Heart right ventricle (tissue), 16 donors: ENCODE measurements around the gene RALGAPA2. TPM values are rescaled to one million over a fixed set of nuclear protein-coding genes. Genes with fewer than 3 reads are reported as not detected.

Experiments
- ATAC-seq, 8 donors: fragments of 200-7000 bp; cut with Tn5 transposase; one replicate each; pipeline ENCODE4 v1.9.1; 2020; ENCODE audit warnings: mild to moderate bottlenecking in 8 of 8, moderate library complexity in 8 of 8, moderate number of reproducible peaks in 1 of 8
- DNase-seq, 2 donors: peaks; one replicate each; pipeline ENCODE4 v3.0.0-alpha.2; 2020
- H3K27ac ChIP-seq, 10 donors: fragments of 200-600 bp; sonication (generic) in 2 of 10; one replicate each; pipeline versions ENCODE4 v1.5.0 to v1.8.0; 2020 to 2022; ENCODE audit warnings: mild to moderate bottlenecking in 3 of 10
- H3K27me3 ChIP-seq, 7 donors: fragments of 200-600 bp; one replicate each; pipeline ENCODE4 v1.8.0; 2021 to 2022; ENCODE audit warnings: mild to moderate bottlenecking in 2 of 7
- H3K36me3 ChIP-seq, 9 donors: fragments of 200-600 bp; sonication (generic) in 1 of 9; one replicate each; pipeline versions ENCODE4 v1.5.0 to v1.8.0; 2020 to 2022; ENCODE audit warnings: mild to moderate bottlenecking in 2 of 9
- H3K4me1 ChIP-seq, 9 donors: fragments of 200-600 bp; sonication (generic) in 1 of 9; one replicate each; pipeline versions ENCODE4 v1.5.0 to v1.8.0; 2020 to 2022; ENCODE audit warnings: mild to moderate bottlenecking in 4 of 9
- H3K4me3 ChIP-seq, 10 donors: fragments of 200-600 bp; sonication (generic) in 2 of 10; one replicate each; pipeline versions ENCODE4 v1.5.0 to v1.8.0; 2020 to 2022; ENCODE audit warnings: mild to moderate bottlenecking in 7 of 10, moderate library complexity in 2 of 10
- H3K9me3 ChIP-seq, 11 donors: fragments of 200-600 bp in 10 of 11; sonication (generic) in 2 of 11; one replicate each; pipeline versions ENCODE4 v1.5.0 to v1.8.0; 2013 to 2022; ENCODE audit warnings: mild to moderate bottlenecking in 2 of 11, control low read depth in 1 of 11, moderate library complexity in 1 of 11
- CTCF ChIP-seq, 9 donors: fragments of 200-600 bp; sonication (generic) in 2 of 9; IDR thresholded peaks; one replicate each; pipeline versions ENCODE4 v1.5.0 to v1.8.0; 2021 to 2022; ENCODE audit warnings: antibody characterized with exemption in 9 of 9, mild to moderate bottlenecking in 5 of 9, moderate library complexity in 1 of 9
- WGBS, 2 donors: extraction: QIAGEN DNeasy Blood & Tissue Kit; methylation state at CpG; one replicate each; pipeline ENCODE4 v1.1.7; 2013; ENCODE audit warnings: inconsistent platforms in 1 of 2; 5-methylcytosine and 5-hydroxymethylcytosine counted together
- intact Hi-C, 10 donors: fragments of 100-400 bp; cut with DNase I; formaldehyde crosslinking; loops; one replicate each; pipeline versions ENCODE4 v1.11.1 to v1.14.2; 2022
- long read RNA-seq, 3 donors: library from polyadenylated mRNA; unstranded; transcript quantifications; one replicate each; pipeline ENCODE4 v2.0.0, GENCODE V29; 2020 to 2021
- polyA plus RNA-seq, 2 donors: library from polyadenylated mRNA; stranded (reverse); fragments of 200-250 nt; gene quantifications; one replicate each; pipeline ENCODE4 v1.2.3, GENCODE V29; 2013
- total RNA-seq, 10 donors: library from RNA; stranded (reverse); fragmentation: NEBNext Ultra II Directional in 3 of 10; extraction: Animal tissue kit (Norgen Biotek cat#: 25700) in 3 of 10; gene quantifications; one replicate each; pipeline versions ENCODE4 v1.2.1 to v1.2.4, GENCODE V29; 2021 to 2023
- donor health status: Arrhythmogenic right ventricular cardiomyopathy.
- donor health status: ischemic (EF 13 %, LVEDD 7.1; RV severe dilation, severe dysfunction).
- donor health status: healthy with polysubstance abuse.
- donor health status: DM: no; HTN: yes; CAD: no.
- donor health status: DM: no; HTN: no; CAD: no.
- donor health status: ischemic (EF 25% LVEDD 6.9; RV normal size, moderate dysfunction).
- donor health status: ischemic (EF 25% LVEDD 5.7; RV mildly dilated, moderate dysfunction).
- donor health status: healthy.
- donor health status: DM: yes; HTN: yes; CAD: no.
- donor health status: Ischemic cardiomyopathy.
- donor health status: ischemic (EF 35%, LVEDD 5.7; RV mildly dilated, moderate dysfunction).
- donor health status: nonischemic (EF 11% LVEDD 7.7; RV severe dilation, severe dysfunction).
- donor health status: DM: yes; HTN: yes; CAD: no.
- donor health status: PGD.
- donor health status: ischemic (EF 29% LVEDD 5.4; RV normal size, mild dysfunction).
- donor health status: nonischemic (EF 23%, LVEDD 6.1; RV moderate dilation, normal function).

The RALGAPA2 gene
- total RNA-seq (10 to 100 TPM; 14.4 to 26.8 (median 19.5) TPM), polyA plus RNA-seq (1 to 10 TPM; 4.1 to 9.0 TPM)
- long read RNA-seq, donor 1, partial matches to known transcripts, result 2 of 14 reads
- long read RNA-seq, donor 1, other reads (novel, unspliced or antisense), result 12 of 14 reads
- long read RNA-seq, donor 2, partial matches to known transcripts, result 5 of 9 reads
- long read RNA-seq, donor 2, other reads (novel, unspliced or antisense), result 4 of 9 reads
- long read RNA-seq, donor 3, partial matches to known transcripts, result 9 of 17 reads
- long read RNA-seq, donor 3, other reads (novel, unspliced or antisense), result 8 of 17 reads

GRCh38 chr20:20712474-20713243 is at the start of gene RALGAPA2:
TSS of gene RALGAPA2 (minus strand) at chr20:20712644. CDS start at chr20:20712480, 164 bp downstream.
- H3K9me3 ChIP-seq, result no peaks in the 10 kb centered on the region
- peak; percentile 97 to 99 (median 99) for ATAC-seq

GRCh38 chr20:20761301-20761700 is 48.9 kb upstream of the RALGAPA2 start:
- 22 to 25% methylated on average over 1 of the region's 1 CpG for WGBS, 2 donors
- ATAC-seq (no peak), DNase-seq (no peak)
- no peak for TF ChIP-seq CTCF (IDR thresholded peaks at IDR 0.05)
- peaks cover 0 to 30% (median 2%) of the 10 kb centered on the region in 9 donors for H3K4me1 ChIP-seq
- H3K27me3 ChIP-seq, result no peaks in the 10 kb centered on the region
- H3K27ac ChIP-seq, result peak overlapping the region in 1 of 10 donors; percentile 8
- intact Hi-C loops, result loop anchor here in 1 of 10 donors (10.0 kb wide), 1 partner anchor 64 kb away; no protein-coding TSS in a partner anchor
- H3K4me3 ChIP-seq, result no peak overlapping the region
- no peaks in the 10 kb centered on the region for H3K9me3 ChIP-seq
- no peaks in the 10 kb centered on the region for H3K36me3 ChIP-seq

More at GRCh38 chr20:20712474-20713243, at the start of gene RALGAPA2:
- 1% methylated on average over 50 to 85 of the region's 87 CpGs for WGBS, 2 donors
- H3K27ac ChIP-seq, result peak within 1 kb of the TSS; percentile 88 to 97 (median 93)
- no peaks in the 10 kb centered on the region for H3K27me3 ChIP-seq
- intact Hi-C loops, result loop anchor here in 2 of 10 donors (5.0 to 10.0 kb wide), 3 partner anchors 45 to 112 kb away; no protein-coding TSS in a partner anchor
- peak in 5 of 9 donors; percentile 13 to 49 (median 42) for TF ChIP-seq CTCF (IDR thresholded peaks at IDR 0.05)
- H3K4me3 ChIP-seq, result peak within 1 kb of the TSS; percentile 62 to 97 (median 88)
- peak; percentile 98 for DNase-seq
- no peaks in the 10 kb centered on the region for H3K36me3 ChIP-seq
- H3K4me1 ChIP-seq, result peaks cover 0 to 39% (median 22%) of the 10 kb centered on the region in 9 donors

GRCh38 chr20:20759132-20759531 is 46.7 kb upstream of the RALGAPA2 start:
- no peak for TF ChIP-seq CTCF (IDR thresholded peaks at IDR 0.05)
- H3K4me1 ChIP-seq, result peaks cover 0 to 37% (median 0%) of the 10 kb centered on the region in 9 donors
- WGBS, 2 donors, result 71 to 77% methylated on average over 6 of the region's 6 CpGs
- ATAC-seq, result peak in 6 of 8 donors; percentile 25 to 69 (median 58)
- no peak for DNase-seq
- intact Hi-C loops, result no loop called here
- no peaks in the 10 kb centered on the region for H3K36me3 ChIP-seq
- H3K27ac ChIP-seq, result peak overlapping the region in 9 of 10 donors; percentile 38 to 82 (median 65)
- H3K4me3 ChIP-seq, result no peak overlapping the region
- H3K27me3 ChIP-seq, result no peaks in the 10 kb centered on the region
- no peaks in the 10 kb centered on the region for H3K9me3 ChIP-seq

- Histone ChIP-seq H3K4me1 (peaks cover 0 to 30% (median 0%) of the 10 kb centered on the region in 9 donors), H3K27ac (no peak overlapping the region), H3K27me3 (no peaks in the 10 kb centered on the region), H3K4me3 (no peak overlapping the region), H3K36me3 (no peaks in the 10 kb centered on the region), H3K9me3 (no peaks in the 10 kb centered on the region)
- DNase-seq (no peak), ATAC-seq (no peak)
- intact Hi-C loops, result no loop called here
- TF ChIP-seq CTCF (IDR thresholded peaks at IDR 0.05), result no peak
- WGBS, 2 donors, result 91% methylated on average over 6 of the region's 6 CpGs
These were observed 43.4 kb upstream of the RALGAPA2 start for GRCh38 chr20:20755674-20756319.
